ENCODE results near the gene TRAPPC4. TPM values are rescaled to one million over a fixed set of nuclear protein-coding genes. Genes with fewer than 3 reads are reported as not detected.

TRAPPC4 gene
- total and polyA plus RNA-seq, 2 experiments from 2014 or later = 96.1 to 175 TPM

DNA sequence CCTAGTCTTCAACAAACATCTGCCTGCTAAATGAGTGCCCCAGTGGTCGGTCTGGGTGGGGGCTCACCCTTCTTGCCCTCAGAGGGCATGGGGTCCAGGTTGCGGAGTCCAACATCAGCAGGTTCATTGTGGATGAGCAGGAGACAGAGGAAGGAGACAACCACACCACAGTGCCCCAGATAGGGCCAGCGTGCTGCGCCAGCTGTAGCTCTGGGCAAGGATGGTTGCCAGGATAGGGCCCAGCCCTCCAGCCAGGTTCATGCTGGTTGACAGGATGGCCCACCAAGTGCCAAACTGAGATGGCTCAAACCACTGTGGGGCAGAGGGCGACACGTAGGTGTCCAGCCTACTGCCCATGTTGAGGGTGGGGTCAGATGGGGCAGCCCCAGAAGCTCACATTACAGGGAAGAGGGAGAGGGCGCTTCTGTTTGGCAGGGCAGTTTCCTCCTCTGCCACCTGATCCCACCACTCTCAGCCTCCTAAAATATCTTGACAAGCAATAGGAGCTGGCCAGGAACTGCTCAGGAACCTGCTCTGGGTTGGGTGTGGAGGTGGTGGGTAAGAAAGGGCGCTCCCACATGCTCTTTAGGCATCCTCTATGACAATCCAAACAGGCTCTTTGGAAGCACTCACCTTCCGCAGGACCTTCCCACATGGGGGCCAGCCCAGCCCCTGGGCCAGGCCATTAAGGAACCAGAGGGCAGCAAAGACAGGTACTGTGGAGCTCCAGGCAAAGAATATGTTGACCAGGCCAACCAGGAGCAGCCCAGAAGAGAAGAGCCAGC, 9.2 kb downstream of the TRAPPC4 start:
- DNase-seq (ENCODE audit: low spot score) = no peak

DNA sequence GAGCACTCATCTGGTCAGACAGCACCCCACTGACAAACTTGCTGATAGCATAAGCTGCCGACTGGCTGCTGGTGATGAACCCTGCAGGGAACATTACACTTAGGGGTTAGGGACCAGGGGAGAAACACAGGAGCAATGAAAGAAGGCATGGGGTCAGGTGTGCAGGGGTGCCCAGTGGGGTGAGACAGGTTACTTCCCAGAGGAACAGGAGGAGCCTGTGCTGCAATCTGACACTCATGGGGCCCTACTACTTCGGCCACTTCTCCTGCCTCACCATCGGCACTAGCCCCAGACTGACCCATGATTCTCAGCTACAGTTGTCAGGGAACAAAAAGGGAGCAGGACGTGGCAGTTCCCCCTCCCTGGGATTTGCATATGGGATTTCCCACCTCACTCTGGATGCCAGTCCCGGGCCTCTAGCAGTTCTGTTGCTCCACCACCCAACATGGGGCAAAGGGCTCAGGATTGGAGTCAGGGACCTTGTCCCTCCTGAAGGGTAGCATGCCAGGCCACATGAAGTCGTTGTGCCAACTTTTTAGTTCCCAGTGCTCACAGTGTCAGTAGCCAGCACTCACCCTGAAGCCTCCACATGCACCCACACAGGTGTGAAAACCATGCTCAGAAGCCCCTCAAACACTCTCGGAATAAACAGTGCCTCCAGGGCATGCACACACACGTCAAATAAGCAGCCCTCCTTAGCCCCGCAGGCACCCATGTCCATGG, 9.9 kb downstream of the TRAPPC4 start:
- Histone ChIP-seq H3K4me1 (ENCODE audit: insufficient read depth) (peaks cover 54% of the 10 kb centered on the region), H3K27me3 (no peaks in the 10 kb centered on the region), H3K4me2 (peak overlapping the region; percentile 98), H4K20me1 (ENCODE audit: insufficient read depth, poor library complexity, severe bottlenecking) (no peaks in the 10 kb centered on the region), H3K79me2 (peaks cover 48% of the 10 kb centered on the region), H3K9me3 (ENCODE audit: low read depth) (no peaks in the 10 kb centered on the region), H3K4me3 (peak overlapping the region; percentile 26), H3K9me2 (replicated peaks; ENCODE audit: insufficient read depth) (no peaks in the 10 kb centered on the region), H2AFZ (no peak overlapping the region), H3K36me3 (replicated peaks; ENCODE audit: insufficient read depth, low read depth) (no peaks in the 10 kb centered on the region), H3K27ac (peak overlapping the region; percentile 91)
- DNase-seq (ENCODE audit: low spot score) = peak; percentile 41
- TF ChIP-seq EZH2phosphoT487 (IDR thresholded peaks at IDR 0.05; ENCODE audit: low read depth, severe bottlenecking, unreplicated experiment) (no peak), EZH2 (IDR thresholded peaks at IDR 0.05; ENCODE audit: borderline replicate concordance) (no peak)
- TF ChIP-seq, protein P1, sequence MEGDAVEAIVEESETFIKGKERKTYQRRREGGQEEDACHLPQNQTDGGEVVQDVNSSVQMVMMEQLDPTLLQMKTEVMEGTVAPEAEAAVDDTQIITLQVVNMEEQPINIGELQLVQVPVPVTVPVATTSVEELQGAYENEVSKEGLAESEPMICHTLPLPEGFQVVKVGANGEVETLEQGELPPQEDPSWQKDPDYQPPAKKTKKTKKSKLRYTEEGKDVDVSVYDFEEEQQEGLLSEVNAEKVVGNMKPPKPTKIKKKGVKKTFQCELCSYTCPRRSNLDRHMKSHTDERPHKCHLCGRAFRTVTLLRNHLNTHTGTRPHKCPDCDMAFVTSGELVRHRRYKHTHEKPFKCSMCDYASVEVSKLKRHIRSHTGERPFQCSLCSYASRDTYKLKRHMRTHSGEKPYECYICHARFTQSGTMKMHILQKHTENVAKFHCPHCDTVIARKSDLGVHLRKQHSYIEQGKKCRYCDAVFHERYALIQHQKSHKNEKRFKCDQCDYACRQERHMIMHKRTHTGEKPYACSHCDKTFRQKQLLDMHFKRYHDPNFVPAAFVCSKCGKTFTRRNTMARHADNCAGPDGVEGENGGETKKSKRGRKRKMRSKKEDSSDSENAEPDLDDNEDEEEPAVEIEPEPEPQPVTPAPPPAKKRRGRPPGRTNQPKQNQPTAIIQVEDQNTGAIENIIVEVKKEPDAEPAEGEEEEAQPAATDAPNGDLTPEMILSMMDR (IDR thresholded peaks at IDR 0.05; ENCODE audit: poor library complexity) = no peak
- WGBS (ENCODE audit: low lambda C conversion rate, missing lambda C conversion rate) = 56% methylated on average over 9 of the region's 9 CpGs

More for the DNA sequence above, 9.2 kb downstream of the TRAPPC4 start:
- Histone ChIP-seq H3K4me3 (peak overlapping the region; percentile 11), H3K36me3 (replicated peaks; ENCODE audit: insufficient read depth, low read depth) (no peaks in the 10 kb centered on the region), H4K20me1 (ENCODE audit: insufficient read depth, poor library complexity, severe bottlenecking) (no peaks in the 10 kb centered on the region), H2AFZ (no peak overlapping the region), H3K27me3 (no peaks in the 10 kb centered on the region), H3K9me3 (ENCODE audit: low read depth) (no peaks in the 10 kb centered on the region), H3K27ac (peak overlapping the region; percentile 91), H3K9me2 (replicated peaks; ENCODE audit: insufficient read depth) (no peaks in the 10 kb centered on the region), H3K4me1 (ENCODE audit: insufficient read depth) (peaks cover 57% of the 10 kb centered on the region), H3K79me2 (peaks cover 50% of the 10 kb centered on the region), H3K4me2 (peak overlapping the region; percentile 98)
- WGBS (ENCODE audit: low lambda C conversion rate, missing lambda C conversion rate) = 90% methylated on average over 9 of the region's 9 CpGs
- TF ChIP-seq, protein P1 (IDR thresholded peaks at IDR 0.05; ENCODE audit: poor library complexity) = no peak

DNA sequence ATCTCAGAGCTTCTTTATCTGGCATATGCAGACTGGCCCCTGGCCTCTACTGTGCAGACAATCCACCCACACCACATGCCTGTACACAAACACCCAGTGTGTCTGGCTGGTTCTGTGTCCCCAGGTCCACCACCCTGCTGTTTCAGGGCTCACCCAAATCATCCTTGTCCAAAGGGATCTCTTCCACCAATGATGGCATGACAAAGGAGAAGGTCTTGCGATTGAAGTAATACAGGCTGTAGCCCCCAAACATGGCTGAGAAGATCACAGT, 10.4 kb downstream of the TRAPPC4 start:
- Histone ChIP-seq H3K79me2 (peaks cover 48% of the 10 kb centered on the region), H3K4me2 (peak overlapping the region; percentile 98), H2AFZ (no peak overlapping the region), H3K4me3 (peak overlapping the region; percentile 26), H3K36me3 (replicated peaks; ENCODE audit: insufficient read depth, low read depth) (no peaks in the 10 kb centered on the region), H3K27me3 (no peaks in the 10 kb centered on the region), H4K20me1 (ENCODE audit: insufficient read depth, poor library complexity, severe bottlenecking) (no peaks in the 10 kb centered on the region), H3K27ac (peak overlapping the region; percentile 91), H3K9me2 (replicated peaks; ENCODE audit: insufficient read depth) (no peaks in the 10 kb centered on the region), H3K4me1 (ENCODE audit: insufficient read depth) (peaks cover 49% of the 10 kb centered on the region), H3K9me3 (ENCODE audit: low read depth) (no peaks in the 10 kb centered on the region)
- no peak for DNase-seq (ENCODE audit: low spot score)
- no peak for TF ChIP-seq EZH2 (IDR thresholded peaks at IDR 0.05; ENCODE audit: borderline replicate concordance)
- TF ChIP-seq, protein P1 (IDR thresholded peaks at IDR 0.05; ENCODE audit: poor library complexity) = no peak
- TF ChIP-seq EZH2phosphoT487 (IDR thresholded peaks at IDR 0.05; ENCODE audit: low read depth, severe bottlenecking, unreplicated experiment) = no peak
- 77% methylated on average over 1 of the region's 1 CpG for WGBS (ENCODE audit: low lambda C conversion rate, missing lambda C conversion rate)

Measured in hepatocyte (in vitro differentiated cells).